Astrocyte of the spinal cord (primary cell): ENCODE results near the gene GNPTAB.

Source experiments
- DNase-seq: peaks from one replicate; pipeline ENCODE4 v3.0.0; 2011; ENCODE audit warnings: low read depth, low spot score
- H3K4me3 ChIP-seq: 2 replicates; pipeline ENCODE4 v1.5.1; 2011; ENCODE audit warnings: low read depth, mild to moderate bottlenecking, low read length, moderate library complexity
- CTCF ChIP-seq: IDR thresholded peaks from 2 replicates; pipeline ENCODE4 v1.5.1; 2012; ENCODE audit warnings: low read depth, mild to moderate bottlenecking, low read length, inconsistent platforms
- in situ Hi-C: cut with HindIII; loops from 2 replicates; pipeline ENCODE4 v1.10.0; 2017; ENCODE audit warnings: low sequenced_read_pairs

GNPTAB gene

GRCh38 chr12:101707131-101707782 lies 123.5 kb downstream of the GNPTAB start:
- TF ChIP-seq CTCF, result no peak
- no peak for DNase-seq
- no peak overlapping the region for H3K4me3 ChIP-seq
- in situ Hi-C loops, result no loop called here

GRCh38 chr12:101706403-101706802 lies 124.4 kb downstream of the GNPTAB start:
- DNase-seq, result no peak
- no peak for TF ChIP-seq CTCF
- in situ Hi-C loops, result no loop called here
- H3K4me3 ChIP-seq, result no peak overlapping the region

- no peak for DNase-seq
- H3K4me3 ChIP-seq, result no peak overlapping the region
- TF ChIP-seq CTCF, result no peak
- in situ Hi-C loops, result no loop called here
Measured at GRCh38 chr12:101703487-101703886, 127.3 kb downstream of the GNPTAB start.

GRCh38 chr12:101700299-101700820 lies 130.4 kb downstream of the GNPTAB start:
- in situ Hi-C loops, result no loop called here
- no peak for DNase-seq
- TF ChIP-seq CTCF, result no peak
- no peak overlapping the region for H3K4me3 ChIP-seq

GRCh38 chr12:101698800-101699347 lies 131.9 kb downstream of the GNPTAB start:
- peak; percentile 29 for DNase-seq
- peak; percentile 43 for TF ChIP-seq CTCF
- H3K4me3 ChIP-seq, result peak overlapping the region; percentile 74
- in situ Hi-C loops, result no loop called here

GRCh38 chr12:101697930-101698799 lies 132.6 kb downstream of the GNPTAB start:
- peak overlapping the region; percentile 74 for H3K4me3 ChIP-seq
- in situ Hi-C loops, result no loop called here
- TF ChIP-seq CTCF, result no peak
- DNase-seq, result peak; percentile 26
